Measurements from ENCODE around the gene FRMD4A.

Gene FRMD4A

DNA sequence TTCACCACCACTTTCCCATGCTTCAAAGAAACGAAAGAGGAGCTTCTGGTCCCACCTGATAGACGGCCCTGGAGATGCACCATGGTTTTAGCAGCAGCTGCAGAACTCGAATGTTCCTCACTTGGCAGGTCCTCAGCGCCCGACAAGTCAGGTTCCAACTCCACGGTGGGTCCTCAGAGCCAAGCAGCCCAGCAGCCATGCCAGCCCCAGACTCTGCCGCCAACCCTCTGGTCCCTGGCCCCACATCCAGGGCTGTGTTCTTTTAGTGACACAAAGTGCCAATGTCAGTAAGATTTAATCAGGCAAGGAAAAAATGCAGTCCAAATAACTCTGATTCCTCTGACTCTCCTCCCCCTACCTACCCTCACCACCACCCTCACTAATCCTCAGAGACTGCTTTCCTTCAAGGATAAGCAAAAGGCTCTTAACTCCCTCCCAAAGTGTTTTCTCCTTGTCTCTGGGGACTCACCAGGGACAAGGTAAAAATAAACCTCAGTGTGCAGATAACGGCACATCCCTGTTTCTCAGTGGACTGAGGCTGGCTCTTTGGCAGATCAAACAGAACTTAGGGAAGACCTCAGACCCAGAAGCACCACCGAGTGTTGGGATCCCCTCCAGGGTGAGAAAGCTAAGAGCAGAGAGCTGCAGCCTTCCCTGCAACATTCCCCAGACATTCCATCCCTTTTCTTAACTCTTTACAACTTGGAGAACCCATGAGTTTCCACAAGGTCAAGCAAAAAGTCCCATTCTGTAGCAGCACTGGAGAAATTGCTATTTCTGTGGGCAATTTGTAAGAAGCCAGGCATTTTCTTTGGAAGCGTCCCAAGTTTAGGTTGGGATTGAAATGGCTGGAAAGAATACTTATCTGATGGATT is 358.9 kb downstream of the FRMD4A start:
- Histone ChIP-seq H3K9me3 (no peaks in the 10 kb centered on the region), H3K4me3 (ENCODE audit: low read depth, low read length) (no peak overlapping the region), H3K36me3 (no peaks in the 10 kb centered on the region), H3K4me1 (no peaks in the 10 kb centered on the region), H3K27me3 (no peaks in the 10 kb centered on the region)
- TF ChIP-seq CTCF (IDR thresholded peaks at IDR 0.05; ENCODE audit: low read depth, low read length) = no peak
- no peak for DNase-seq

DNA sequence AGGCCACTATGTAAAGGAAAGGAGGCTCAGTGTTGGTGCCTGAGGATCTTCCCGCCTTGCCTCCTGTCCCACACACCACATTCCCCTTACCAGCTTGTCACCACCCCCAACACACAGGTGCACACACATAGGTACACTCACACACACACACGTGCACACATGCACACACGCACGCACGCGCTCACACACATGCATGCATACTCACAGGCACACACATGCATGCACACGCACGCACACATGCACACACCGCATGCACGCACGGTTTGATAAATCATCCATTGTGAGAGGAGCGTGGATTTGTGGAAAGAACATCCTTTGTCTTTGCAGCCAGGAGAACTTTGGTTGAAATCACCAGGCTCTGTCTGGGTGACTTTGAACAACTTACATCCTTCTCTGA is 359.8 kb downstream of the FRMD4A start:
- Histone ChIP-seq H3K36me3 (no peaks in the 10 kb centered on the region), H3K27me3 (no peaks in the 10 kb centered on the region), H3K9me3 (no peaks in the 10 kb centered on the region), H3K4me1 (no peaks in the 10 kb centered on the region), H3K4me3 (ENCODE audit: low read depth, low read length) (no peak overlapping the region)
- DNase-seq = no peak
- no peak for TF ChIP-seq CTCF (IDR thresholded peaks at IDR 0.05; ENCODE audit: low read depth, low read length)

DNA sequence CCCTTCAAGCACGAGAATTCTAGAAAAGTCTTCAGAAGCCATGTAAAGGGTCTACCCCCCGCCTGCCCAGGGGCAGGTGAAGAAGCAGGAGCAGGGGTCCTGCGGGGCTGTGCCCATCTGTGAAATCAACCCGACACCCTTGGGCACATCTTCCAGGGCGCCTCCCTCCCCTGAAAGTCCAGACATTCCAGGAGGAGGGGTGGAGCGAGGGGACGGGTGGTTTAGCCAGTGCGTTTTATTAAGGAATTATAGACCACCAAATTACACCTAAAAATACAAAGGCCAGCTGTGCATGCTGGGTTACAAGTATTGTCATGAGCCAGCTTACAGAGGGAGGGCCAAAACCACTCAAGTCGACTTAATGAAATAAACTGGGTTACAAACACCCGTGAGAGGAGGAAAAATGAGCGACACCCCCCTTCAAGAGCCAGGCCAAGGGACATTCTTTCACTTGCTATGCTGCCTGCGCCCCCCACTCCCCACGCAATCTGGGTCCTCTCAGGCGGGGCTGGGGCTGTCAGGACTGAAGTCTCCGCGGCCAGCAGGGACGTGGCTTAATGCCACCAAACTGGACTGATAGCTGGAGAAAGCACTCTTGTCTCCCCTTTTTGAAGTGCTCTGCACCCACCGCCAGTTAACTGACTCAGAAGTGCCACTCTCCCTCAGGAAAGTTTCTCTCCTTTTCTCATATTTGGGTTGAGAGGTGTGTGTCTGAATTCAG is 360.3 kb downstream of the FRMD4A start:
- H3K9me3 ChIP-seq = no peaks in the 10 kb centered on the region
- H3K36me3 ChIP-seq = no peaks in the 10 kb centered on the region
- DNase-seq = no peak
- no peaks in the 10 kb centered on the region for H3K4me1 ChIP-seq
- H3K4me3 ChIP-seq (ENCODE audit: low read depth, low read length) = no peak overlapping the region
- no peak for TF ChIP-seq CTCF (IDR thresholded peaks at IDR 0.05; ENCODE audit: low read depth, low read length)
- H3K27me3 ChIP-seq = no peaks in the 10 kb centered on the region

DNA sequence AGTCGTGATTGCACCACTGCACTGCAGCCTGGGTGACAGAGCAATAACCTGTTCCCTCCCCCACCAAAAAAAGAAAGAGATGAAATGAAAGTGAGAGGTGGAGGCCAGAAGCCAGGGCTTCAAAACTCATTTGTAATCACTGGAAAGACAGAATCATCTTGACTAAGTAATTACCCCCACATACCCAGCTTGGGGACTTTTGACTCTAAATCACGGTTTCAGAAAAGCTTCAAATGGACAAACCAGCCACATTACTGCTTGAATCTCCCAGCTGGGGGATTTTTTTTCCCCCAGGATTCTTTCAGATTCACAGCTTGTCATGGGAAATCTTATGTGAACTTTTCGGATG is 361.0 kb downstream of the FRMD4A start:
- Histone ChIP-seq H3K27me3 (no peaks in the 10 kb centered on the region), H3K36me3 (no peaks in the 10 kb centered on the region), H3K4me3 (ENCODE audit: low read depth, low read length) (no peak overlapping the region), H3K9me3 (no peaks in the 10 kb centered on the region), H3K4me1 (no peaks in the 10 kb centered on the region)
- DNase-seq = no peak
- no peak for TF ChIP-seq CTCF (IDR thresholded peaks at IDR 0.05; ENCODE audit: low read depth, low read length)

- Histone ChIP-seq H3K27me3 (no peaks in the 10 kb centered on the region), H3K36me3 (no peaks in the 10 kb centered on the region), H3K4me3 (ENCODE audit: low read depth, low read length) (no peak overlapping the region), H3K9me3 (no peaks in the 10 kb centered on the region), H3K4me1 (no peaks in the 10 kb centered on the region)
- no peak for DNase-seq
- TF ChIP-seq CTCF (IDR thresholded peaks at IDR 0.05; ENCODE audit: low read depth, low read length) = no peak
Observed at GRCh38 chr10:13969118-13969791, 361.5 kb downstream of the FRMD4A start.

Measured in BE2C (cell line).